Lower leg skin (tissue), 4 donors: ENCODE results near the gene PHTF2. TPM values are rescaled to one million over a fixed set of nuclear protein-coding genes. Genes with fewer than 3 reads are reported as not detected.

Experiments used
- DNase-seq, 2 donors: peaks; one replicate each; pipeline ENCODE4 v3.0.0-alpha.2; 2019; ENCODE audit warnings: low spot score in 2 of 2
- H3K4me3 ChIP-seq: fragments of 200-600 bp; sonication (generic); 2 replicates; pipeline ENCODE4 v1.5.1; 2017; ENCODE audit warnings: mild to moderate bottlenecking, low read depth; ENCODE audit not compliant: poor library complexity, severe bottlenecking
- POLR2A ChIP-seq, 2 donors: fragments of 450-650 bp; IDR thresholded peaks; one replicate each; pipeline ENCODE4 v1.6.1; 2016 to 2017; ENCODE audit warnings: antibody characterized with exemption in 2 of 2, mild to moderate bottlenecking in 1 of 2, moderate library complexity in 1 of 2
- WGBS, 2 donors: methylation state at CpG; one replicate each; pipeline ENCODE4 v1.1.5; 2018; 5-methylcytosine and 5-hydroxymethylcytosine counted together
- intact Hi-C: fragments of 100-400 bp; cut with DNase I; formaldehyde crosslinking; loops from one replicate; pipeline ENCODE4 v1.15.0; 2023; ENCODE audit warnings: low total_unique reads
- total RNA-seq, 4 donors: library from RNA; depleted of rRNA; stranded (reverse); fragments of >200 nt; gene quantifications; one replicate each; pipeline ENCODE4 v1.1.0, GENCODE V29; 2016
- TF ChIP-seq, protein P1 (sequence below), 3 donors: fragments of 450-650 bp; IDR thresholded peaks; one replicate each; pipeline ENCODE4 v1.5.1; 2016; ENCODE audit warnings: antibody characterized with exemption in 3 of 3, mild to moderate bottlenecking in 3 of 3, moderate library complexity in 2 of 3

PHTF2 gene
- total RNA-seq, 4 donors from 2014 or later: 6.9 to 11.9 (median 9.8) TPM

DNA sequence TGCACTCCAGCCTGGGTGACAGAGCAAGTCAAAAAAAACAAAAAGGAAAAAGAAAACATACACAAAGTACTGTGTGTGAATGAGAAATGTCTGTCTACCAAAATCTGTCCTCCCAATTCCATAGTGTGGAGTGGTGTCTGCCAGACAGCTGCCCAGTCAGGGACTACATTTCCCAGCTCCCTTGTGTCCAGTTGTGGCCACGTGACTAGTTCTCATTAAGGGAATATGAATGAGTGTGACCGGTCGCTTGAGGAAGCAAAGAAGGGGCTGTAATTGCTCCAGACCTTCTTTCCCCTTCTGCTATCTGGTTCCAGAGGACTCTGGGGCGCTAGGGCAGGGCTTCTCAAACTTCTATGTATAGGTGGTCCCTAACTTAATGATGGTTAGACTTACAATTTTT is 204.1 kb downstream of the PHTF2 start:
- no peak for TF ChIP-seq POLR2A (IDR thresholded peaks at IDR 0.05)
- TF ChIP-seq, protein P1, sequence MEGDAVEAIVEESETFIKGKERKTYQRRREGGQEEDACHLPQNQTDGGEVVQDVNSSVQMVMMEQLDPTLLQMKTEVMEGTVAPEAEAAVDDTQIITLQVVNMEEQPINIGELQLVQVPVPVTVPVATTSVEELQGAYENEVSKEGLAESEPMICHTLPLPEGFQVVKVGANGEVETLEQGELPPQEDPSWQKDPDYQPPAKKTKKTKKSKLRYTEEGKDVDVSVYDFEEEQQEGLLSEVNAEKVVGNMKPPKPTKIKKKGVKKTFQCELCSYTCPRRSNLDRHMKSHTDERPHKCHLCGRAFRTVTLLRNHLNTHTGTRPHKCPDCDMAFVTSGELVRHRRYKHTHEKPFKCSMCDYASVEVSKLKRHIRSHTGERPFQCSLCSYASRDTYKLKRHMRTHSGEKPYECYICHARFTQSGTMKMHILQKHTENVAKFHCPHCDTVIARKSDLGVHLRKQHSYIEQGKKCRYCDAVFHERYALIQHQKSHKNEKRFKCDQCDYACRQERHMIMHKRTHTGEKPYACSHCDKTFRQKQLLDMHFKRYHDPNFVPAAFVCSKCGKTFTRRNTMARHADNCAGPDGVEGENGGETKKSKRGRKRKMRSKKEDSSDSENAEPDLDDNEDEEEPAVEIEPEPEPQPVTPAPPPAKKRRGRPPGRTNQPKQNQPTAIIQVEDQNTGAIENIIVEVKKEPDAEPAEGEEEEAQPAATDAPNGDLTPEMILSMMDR (IDR thresholded peaks at IDR 0.05): no peak
- 93 to 94% methylated on average over 4 of the region's 4 CpGs for WGBS, 2 donors
- DNase-seq: no peak
- intact Hi-C loops: no loop called here
- no peak overlapping the region for H3K4me3 ChIP-seq

DNA sequence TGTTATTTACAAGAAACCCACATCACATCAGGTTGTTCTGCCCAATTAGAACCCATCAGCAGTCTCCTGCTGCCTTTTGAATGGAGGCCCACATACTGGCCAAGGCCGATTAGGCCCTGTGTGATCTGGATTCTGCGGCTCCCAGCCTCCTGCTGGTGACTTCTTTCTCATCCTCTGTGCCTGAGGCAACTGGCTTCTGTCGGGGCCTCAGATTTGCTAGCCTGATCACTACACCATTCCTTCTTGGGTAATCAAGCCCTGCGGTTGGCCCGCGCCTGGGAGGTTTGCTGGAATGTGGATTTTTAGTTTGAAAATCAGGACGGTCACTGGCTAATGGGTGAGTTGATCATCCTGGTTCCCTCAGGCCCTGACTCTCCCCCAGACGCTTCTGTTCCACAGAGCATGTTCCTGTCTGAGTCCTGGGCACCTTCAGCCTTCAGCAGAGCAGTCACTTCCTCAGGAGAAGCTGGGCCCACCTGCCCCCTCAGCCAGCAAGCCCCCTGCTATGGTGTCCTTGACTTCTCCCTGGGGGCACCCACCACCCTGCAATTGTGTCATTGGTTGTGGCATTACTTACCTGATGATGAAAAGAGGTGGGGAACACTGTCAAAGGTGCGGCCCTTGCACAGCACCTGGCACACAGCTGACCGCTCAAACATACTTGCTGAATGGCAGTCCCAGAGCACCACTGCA is 207.6 kb downstream of the PHTF2 start:
- 92 to 94% methylated on average over 10 of the region's 10 CpGs for WGBS, 2 donors

More for the DNA sequence above, 207.6 kb downstream of the PHTF2 start:
- DNase-seq: no peak
- intact Hi-C loops: no loop called here
- no peak overlapping the region for H3K4me3 ChIP-seq
- TF ChIP-seq, protein P1 (IDR thresholded peaks at IDR 0.05): no peak
- TF ChIP-seq POLR2A (IDR thresholded peaks at IDR 0.05): no peak

Other genes starting within 250 kb of the PHTF2 start
- 10 to 100 TPM; 17.3 to 34.8 (median 25.7) TPM for gene RSBN1L, start 102.3 kb upstream of the PHTF2 start, total RNA-seq
- 10 to 100 TPM; 10.9 to 14.0 (median 11.7) TPM for gene TMEM60, start 339 bp upstream of the PHTF2 start, total RNA-seq